H54 (cell line): ENCODE measurements around the gene RTN4R.

Experiments
- DNase-seq: peaks from one replicate; pipeline ENCODE4 v3.0.0; 2011; ENCODE audit warnings: low spot score, mixed read lengths; ENCODE audit not compliant: insufficient read length
- FAIRE-seq: peaks from 3 replicates; lab custom pipeline; 2011; peaks lifted over from hg19 to GRCh38; lab: Jason Lieb, UNC
- POLR2A ChIP-seq: IDR thresholded peaks from 2 replicates; pipeline ENCODE4 v1.6.1; 2011; ENCODE audit warnings: low read depth, mild to moderate bottlenecking, low read length

RTN4R gene

DNA sequence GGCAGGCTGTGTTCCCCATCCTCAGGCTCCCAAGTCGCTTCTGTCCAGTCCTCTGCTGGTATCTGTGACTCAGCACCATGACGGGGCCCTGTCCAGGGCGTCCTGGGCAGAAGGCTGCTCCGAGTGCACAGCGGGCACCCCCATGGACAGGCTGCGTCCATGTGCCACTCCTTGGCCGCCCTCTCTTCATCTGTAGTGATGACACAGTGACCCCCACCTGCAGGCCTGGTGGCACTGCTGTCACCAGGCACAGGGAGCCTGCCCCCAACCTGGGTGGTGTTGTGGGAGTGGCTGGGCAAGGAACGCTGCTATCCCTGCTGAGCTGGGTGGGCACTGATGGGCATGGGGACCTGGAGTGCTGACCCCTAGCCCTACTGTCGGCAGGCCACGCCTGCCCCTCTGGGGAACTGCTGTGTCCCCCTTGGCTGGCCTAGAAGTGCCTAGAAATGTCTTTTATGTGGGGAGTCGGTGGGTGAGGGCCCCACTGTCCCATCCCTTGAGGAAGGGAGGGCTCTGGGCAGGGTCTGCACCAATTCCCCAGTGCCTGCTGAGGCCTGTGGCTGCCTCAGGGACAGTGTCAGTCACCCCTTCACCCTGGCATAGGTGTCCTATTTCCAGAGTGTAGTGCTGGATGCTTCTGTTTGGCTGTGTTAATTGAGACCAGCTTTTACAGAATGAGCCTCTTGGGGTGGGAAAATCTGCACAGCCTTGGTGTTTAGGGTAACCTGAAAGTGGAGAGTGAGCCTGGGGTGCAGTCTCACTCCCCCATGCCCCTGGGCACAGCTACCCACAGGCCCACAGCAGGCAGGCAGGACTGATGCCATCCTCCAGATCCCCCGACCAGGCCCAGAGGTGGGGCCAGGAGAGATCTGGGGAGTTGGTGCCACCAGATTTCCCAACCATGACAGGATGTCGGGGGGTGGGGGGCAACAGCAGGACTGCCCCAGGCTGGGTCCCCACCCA, 34.5 kb downstream of the RTN4R start:
- no peak for FAIRE-seq
- no peak for DNase-seq
- TF ChIP-seq POLR2A: no peak

- no peak for DNase-seq
- TF ChIP-seq POLR2A: no peak
- no peak for FAIRE-seq
Observed at GRCh38 chr22:20232781-20233180, 35.3 kb downstream of the RTN4R start.

DNA sequence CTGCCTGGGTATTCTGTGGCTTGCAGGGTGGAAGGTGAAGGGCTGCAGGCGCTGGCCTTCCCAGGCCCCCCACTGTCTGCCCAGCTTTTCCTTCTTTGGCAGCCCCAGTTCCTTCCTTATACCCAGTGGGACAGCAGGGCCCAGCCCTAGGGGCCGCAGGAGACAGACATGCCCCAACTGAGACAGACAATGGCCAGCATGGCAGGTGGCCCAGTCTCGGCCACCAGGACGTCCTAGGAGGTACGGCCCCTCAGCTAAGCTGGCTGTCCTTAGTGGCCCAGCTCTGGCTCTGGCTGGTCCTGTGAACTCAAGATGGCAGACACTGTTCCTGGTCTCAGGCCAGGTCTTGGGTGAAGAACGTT, 35.9 kb downstream of the RTN4R start:
- no peak for DNase-seq
- no peak for TF ChIP-seq POLR2A
- no peak for FAIRE-seq

- TF ChIP-seq POLR2A: no peak
- FAIRE-seq (no peak), DNase-seq (no peak)
Observed at GRCh38 chr22:20231514-20232236, 36.4 kb downstream of the RTN4R start.

GRCh38 chr22:20230777-20231420, 37.2 kb downstream of the RTN4R start:
- no peak for FAIRE-seq
- no peak for TF ChIP-seq POLR2A

GRCh38 chr22:20229916-20230775, 38.0 kb downstream of the RTN4R start:
- FAIRE-seq: no peak
- no peak for DNase-seq
- no peak for TF ChIP-seq POLR2A

More at GRCh38 chr22:20230777-20231420, 37.2 kb downstream of the RTN4R start:
- DNase-seq: no peak

DNA sequence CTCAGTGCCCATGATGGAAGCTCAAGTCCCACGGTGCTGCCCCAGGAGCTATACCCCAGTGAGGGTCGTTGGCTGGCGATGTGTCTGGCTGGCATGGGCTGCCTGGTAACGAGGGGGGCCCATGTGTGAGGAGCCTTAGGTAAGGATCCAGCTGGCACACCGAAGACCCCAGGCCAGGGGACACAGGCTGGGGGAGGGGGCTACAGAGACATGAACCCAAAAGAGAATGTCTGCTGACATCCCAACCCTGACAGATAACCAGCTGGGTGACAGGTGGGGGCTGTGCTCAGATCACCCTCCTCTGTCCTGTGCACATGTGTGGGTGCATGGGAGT, 39.2 kb downstream of the RTN4R start:
- no peak for FAIRE-seq
- DNase-seq: no peak
- TF ChIP-seq POLR2A: no peak

DNA sequence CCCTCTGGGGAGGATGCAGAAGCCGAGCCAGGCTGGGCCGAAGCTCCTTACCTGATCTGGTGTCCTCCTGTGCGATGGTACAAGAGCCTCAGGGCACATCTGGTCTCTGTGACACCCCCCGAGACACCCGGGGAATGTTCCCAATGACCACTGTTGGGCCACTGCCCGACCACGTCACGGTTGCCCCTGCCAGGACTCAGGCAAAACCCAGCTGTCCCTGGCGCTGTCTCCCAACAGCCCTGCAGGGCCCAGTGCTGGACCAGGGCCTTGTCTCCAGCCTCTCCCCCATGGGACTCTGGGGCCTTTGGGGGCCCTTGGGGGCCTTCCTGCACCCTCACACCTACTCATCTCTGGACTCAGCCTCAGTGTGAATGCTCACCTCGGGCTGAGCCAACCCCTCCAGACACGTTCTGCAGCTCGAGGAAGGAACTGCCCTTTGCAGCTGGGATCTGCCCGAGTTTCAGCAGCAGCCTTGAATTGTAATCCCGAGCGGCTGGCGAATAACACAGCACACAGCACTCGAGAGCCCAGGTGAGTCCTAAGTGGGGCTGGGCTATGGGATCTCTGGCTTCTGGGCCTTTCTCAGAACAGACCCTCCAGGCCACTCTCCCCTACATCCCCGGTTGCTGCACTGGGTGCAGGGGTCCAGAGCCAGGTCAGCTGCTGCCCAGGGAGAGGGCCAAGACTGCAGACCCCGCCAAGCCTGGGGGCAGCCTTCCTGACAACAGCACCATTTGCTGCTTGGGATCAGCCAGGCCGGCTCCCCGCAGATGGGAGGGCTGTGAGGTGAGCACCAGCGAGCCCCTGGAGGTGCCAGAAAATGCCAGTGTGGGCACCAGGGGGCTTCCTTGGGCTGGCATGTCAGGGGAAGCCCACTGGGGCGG, 39.8 kb downstream of the RTN4R start:
- TF ChIP-seq POLR2A: no peak
- FAIRE-seq (no peak), DNase-seq (no peak)

DNA sequence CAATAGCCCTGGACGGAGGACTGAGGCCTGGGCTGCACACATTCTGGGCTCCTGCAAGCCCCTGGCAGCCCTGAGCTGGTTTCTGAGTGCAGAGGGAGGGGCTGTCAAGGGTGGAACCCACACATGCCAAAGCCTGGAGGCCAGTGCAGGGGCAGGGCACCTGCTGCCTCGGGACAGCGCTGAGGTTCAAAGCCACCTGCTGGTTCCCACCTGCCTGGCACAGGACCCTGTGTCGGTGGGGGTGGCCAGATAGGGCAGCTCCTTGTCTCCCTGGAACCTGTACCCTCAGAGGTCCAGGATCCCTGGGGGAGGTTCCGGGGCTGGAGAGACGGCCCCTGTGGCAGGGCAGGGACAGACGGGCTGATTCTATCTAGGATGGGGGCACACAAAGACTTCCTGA, 40.8 kb downstream of the RTN4R start:
- FAIRE-seq: no peak
- TF ChIP-seq POLR2A: no peak
- DNase-seq: no peak

- no peak for TF ChIP-seq POLR2A
- no peak for DNase-seq
- FAIRE-seq: no peak
Observed at GRCh38 chr22:20226760-20227350, 41.3 kb downstream of the RTN4R start.

DNA sequence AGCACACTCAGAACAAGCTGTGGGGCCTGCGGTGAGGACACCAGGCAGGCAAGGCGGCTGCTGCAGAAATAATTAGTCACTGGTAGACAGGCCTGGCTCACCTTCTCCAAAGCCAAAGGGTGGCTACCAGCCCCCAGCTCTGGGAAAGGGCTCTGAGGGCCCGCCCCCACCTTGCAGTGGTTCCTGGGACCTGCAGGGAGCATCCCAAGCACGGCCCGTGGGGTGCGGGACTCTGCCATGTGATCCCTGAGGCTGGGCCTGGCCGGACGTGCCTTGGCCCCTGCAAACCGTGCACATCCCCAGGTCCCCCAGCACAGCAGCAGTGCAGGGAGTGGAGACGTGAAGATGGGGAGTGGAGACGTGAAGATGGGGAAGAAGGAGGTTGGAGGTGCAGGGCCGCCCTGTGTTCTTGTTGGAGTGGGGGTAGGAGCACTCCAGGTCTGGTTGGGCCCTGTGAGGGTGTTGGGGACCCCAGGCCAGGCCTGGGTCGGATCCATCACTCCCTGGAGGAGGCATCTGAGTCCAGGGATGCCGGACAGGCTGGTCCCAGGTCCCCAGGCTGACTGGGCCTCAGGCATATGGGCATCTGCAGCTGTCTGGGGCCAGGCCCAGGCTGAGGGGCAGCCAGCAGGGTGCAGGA, 41.9 kb downstream of the RTN4R start:
- no peak for TF ChIP-seq POLR2A
- DNase-seq: no peak

DNA sequence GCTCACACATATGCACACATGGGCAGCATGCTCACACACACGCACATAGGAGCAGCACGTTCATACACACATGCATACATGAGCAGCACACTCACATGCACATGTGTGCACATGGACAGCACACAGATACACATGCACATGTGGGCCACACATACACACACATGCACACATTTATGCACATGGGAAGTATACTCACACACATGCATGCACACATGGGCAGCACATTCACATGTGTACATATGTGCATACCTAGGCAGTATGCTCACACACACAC, 42.5 kb downstream of the RTN4R start:
- no peak for FAIRE-seq
- DNase-seq: no peak
- 0 out of 2 replicates have a peak, but pooled peaks have one; percentile 3 for TF ChIP-seq POLR2A

More for the DNA sequence above, 41.9 kb downstream of the RTN4R start:
- FAIRE-seq: no peak
